ENCODE measurements around the gene THEM5.

- TF ChIP-seq EP300 (IDR thresholded peaks at IDR 0.05) = no peak
- no peak for TF ChIP-seq CTCF (IDR thresholded peaks at IDR 0.05)
- no peak for TF ChIP-seq POLR2A (IDR thresholded peaks at IDR 0.05)
- TF ChIP-seq POLR2AphosphoS5 (IDR thresholded peaks at IDR 0.05) = no peak
These were observed 17.9 kb downstream of the THEM5 start for GRCh38 chr1:151835596-151835995.

Data from stomach (tissue), 4 donors.